ENCODE data around the gene HRCT1. TPM values are rescaled to one million over a fixed set of nuclear protein-coding genes. Genes with fewer than 3 reads are reported as not detected.
A peak's percentile ranks its signal among the peaks of the same experiment; 100 is the strongest.

The HRCT1 gene
- total and polyA plus RNA-seq, 3 donors from 2014 or later, result 2.5 to 7.1 (median 6.5) TPM

- intact Hi-C loops (cut with DNase I; ENCODE audit: low total_unique reads), result no loop called here
- no peak overlapping the region for H3K27ac ChIP-seq
- no peaks in the 10 kb centered on the region for H3K36me3 ChIP-seq (ENCODE audit: low read depth, missing control alignments)
- no peak overlapping the region for H3K4me3 ChIP-seq
- no peaks in the 10 kb centered on the region for H3K4me1 ChIP-seq
- peak; percentile 42 for DNase-seq
- no peaks in the 10 kb centered on the region for H3K27me3 ChIP-seq
- WGBS, 2 donors, result 40 to 41% methylated on average over 3 of the region's 3 CpGs
- TF ChIP-seq CTCF (IDR thresholded peaks at IDR 0.05), result no peak
- no peaks in the 10 kb centered on the region for H3K9me3 ChIP-seq
These were observed 46.0 kb upstream of the HRCT1 start for GRCh38 chr9:35859990-35860339.

DNA sequence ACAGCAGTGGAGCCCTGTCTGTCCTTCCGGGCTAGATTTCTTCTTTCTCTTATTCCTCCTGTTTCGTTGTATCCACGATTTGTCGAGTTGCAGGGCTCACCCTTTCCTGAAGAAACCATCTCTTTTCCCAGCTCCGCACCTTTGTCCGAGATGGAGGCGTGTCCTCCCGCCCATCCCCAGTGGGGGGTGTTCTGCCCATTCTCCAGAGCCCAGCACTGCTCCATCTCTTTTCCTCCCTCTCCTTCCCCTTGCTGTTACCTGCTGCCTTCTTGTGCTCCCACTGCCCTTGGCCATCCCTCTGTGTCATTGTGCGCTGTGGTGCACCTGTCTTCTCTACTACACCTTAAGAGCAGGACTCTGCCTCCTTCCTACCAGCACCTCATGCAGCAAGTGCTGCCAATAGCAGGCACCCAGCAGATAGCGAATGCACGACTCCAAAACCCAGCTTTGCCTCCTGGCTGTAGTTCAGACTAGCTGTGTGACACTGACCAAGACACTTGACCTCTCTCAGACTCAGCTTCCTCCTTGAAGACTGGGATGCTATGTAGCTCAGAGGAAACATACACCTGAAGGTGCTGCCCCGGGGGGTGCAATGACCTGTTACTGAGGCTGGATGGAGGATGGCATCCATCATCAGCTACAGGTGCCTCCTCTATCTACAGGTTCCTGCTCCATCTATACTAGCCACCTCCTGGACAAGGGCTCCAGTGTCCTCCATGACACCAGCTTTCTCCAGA lies 44.7 kb upstream of the HRCT1 start:
- H3K4me1 ChIP-seq, result no peaks in the 10 kb centered on the region
- H3K9me3 ChIP-seq, result no peaks in the 10 kb centered on the region
- DNase-seq, result no peak
- H3K27ac ChIP-seq, result no peak overlapping the region
- H3K36me3 ChIP-seq (ENCODE audit: low read depth, missing control alignments), result no peaks in the 10 kb centered on the region
- H3K27me3 ChIP-seq, result no peaks in the 10 kb centered on the region
- WGBS, 2 donors, result 73 to 81% methylated on average over 12 of the region's 12 CpGs
- intact Hi-C loops (cut with DNase I; ENCODE audit: low total_unique reads), result no loop called here
- TF ChIP-seq CTCF (IDR thresholded peaks at IDR 0.05) (no peak), POLR2A (IDR thresholded peaks at IDR 0.05) (no peak)
- no peak overlapping the region for H3K4me3 ChIP-seq

GRCh38 chr9:35862328-35862727 lies 43.7 kb upstream of the HRCT1 start:
- intact Hi-C loops (cut with DNase I; ENCODE audit: low total_unique reads), result no loop called here
- no peak for DNase-seq
- WGBS, 2 donors, result 84 to 90% methylated on average over 4 of the region's 4 CpGs

GRCh38 chr9:35863583-35863982 lies 42.4 kb upstream of the HRCT1 start:
- TF ChIP-seq CTCF (IDR thresholded peaks at IDR 0.05), result no peak
- no peak for TF ChIP-seq POLR2A (IDR thresholded peaks at IDR 0.05)
- intact Hi-C loops (cut with DNase I; ENCODE audit: low total_unique reads), result no loop called here
- H3K27ac ChIP-seq, result no peak overlapping the region
- no peaks in the 10 kb centered on the region for H3K9me3 ChIP-seq
- H3K27me3 ChIP-seq, result no peaks in the 10 kb centered on the region
- no peaks in the 10 kb centered on the region for H3K4me1 ChIP-seq
- no peak overlapping the region for H3K4me3 ChIP-seq
- no peak for DNase-seq
- H3K36me3 ChIP-seq (ENCODE audit: low read depth, missing control alignments), result no peaks in the 10 kb centered on the region
- WGBS, 2 donors, result 76 to 83% methylated on average over 5 to 8 of the region's 8 CpGs

More at GRCh38 chr9:35862328-35862727, 43.7 kb upstream of the HRCT1 start:
- Histone ChIP-seq H3K27ac (no peak overlapping the region), H3K27me3 (no peaks in the 10 kb centered on the region), H3K9me3 (no peaks in the 10 kb centered on the region), H3K4me1 (no peaks in the 10 kb centered on the region), H3K36me3 (ENCODE audit: low read depth, missing control alignments) (no peaks in the 10 kb centered on the region), H3K4me3 (no peak overlapping the region)
- TF ChIP-seq CTCF (IDR thresholded peaks at IDR 0.05) (no peak), POLR2A (IDR thresholded peaks at IDR 0.05) (no peak)

GRCh38 chr9:35864695-35865255 lies 41.2 kb upstream of the HRCT1 start:
- Histone ChIP-seq H3K4me3 (no peak overlapping the region), H3K9me3 (no peaks in the 10 kb centered on the region), H3K4me1 (no peaks in the 10 kb centered on the region), H3K27ac (no peak overlapping the region), H3K36me3 (ENCODE audit: low read depth, missing control alignments) (no peaks in the 10 kb centered on the region), H3K27me3 (no peaks in the 10 kb centered on the region)
- 89 to 92% methylated on average over 7 to 8 of the region's 8 CpGs for WGBS, 2 donors
- DNase-seq, result no peak
- TF ChIP-seq POLR2A (IDR thresholded peaks at IDR 0.05) (no peak), CTCF (IDR thresholded peaks at IDR 0.05) (no peak)
- intact Hi-C loops (cut with DNase I; ENCODE audit: low total_unique reads), result no loop called here

All from testis (tissue), 3 donors.